Measurements from ENCODE around the gene ZFP36L1.

DNA sequence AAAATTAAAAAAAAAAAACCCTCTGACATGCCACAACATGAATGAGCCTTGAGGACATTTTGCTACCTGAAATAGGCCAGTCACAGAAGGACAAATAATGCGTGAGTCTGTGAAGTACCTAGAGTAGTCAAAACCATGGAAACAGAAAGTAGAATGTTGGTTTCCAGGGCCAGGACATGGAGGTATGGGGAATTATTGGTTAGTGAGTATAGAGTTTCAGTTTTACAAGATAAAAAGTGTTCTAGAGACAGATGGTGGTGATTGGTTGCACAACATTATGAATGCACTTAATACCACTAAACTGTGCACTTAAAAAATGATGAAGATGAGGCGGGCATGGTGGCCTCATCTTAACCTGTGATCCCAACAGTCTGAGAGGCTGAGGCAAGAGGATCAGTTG is 47.6 kb upstream of the ZFP36L1 start:
- TF ChIP-seq, protein P1, sequence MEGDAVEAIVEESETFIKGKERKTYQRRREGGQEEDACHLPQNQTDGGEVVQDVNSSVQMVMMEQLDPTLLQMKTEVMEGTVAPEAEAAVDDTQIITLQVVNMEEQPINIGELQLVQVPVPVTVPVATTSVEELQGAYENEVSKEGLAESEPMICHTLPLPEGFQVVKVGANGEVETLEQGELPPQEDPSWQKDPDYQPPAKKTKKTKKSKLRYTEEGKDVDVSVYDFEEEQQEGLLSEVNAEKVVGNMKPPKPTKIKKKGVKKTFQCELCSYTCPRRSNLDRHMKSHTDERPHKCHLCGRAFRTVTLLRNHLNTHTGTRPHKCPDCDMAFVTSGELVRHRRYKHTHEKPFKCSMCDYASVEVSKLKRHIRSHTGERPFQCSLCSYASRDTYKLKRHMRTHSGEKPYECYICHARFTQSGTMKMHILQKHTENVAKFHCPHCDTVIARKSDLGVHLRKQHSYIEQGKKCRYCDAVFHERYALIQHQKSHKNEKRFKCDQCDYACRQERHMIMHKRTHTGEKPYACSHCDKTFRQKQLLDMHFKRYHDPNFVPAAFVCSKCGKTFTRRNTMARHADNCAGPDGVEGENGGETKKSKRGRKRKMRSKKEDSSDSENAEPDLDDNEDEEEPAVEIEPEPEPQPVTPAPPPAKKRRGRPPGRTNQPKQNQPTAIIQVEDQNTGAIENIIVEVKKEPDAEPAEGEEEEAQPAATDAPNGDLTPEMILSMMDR (conservative IDR thresholded peaks at IDR 0.05; ENCODE audit: low read length): no peak
- no peak for TF ChIP-seq EZH2phosphoT487 (IDR thresholded peaks at IDR 0.05; ENCODE audit: borderline replicate concordance)

All from Loucy (cell line).